Measurements from ENCODE around the gene TTC34.
"Not testable (repeated sequence)": the region's sequence is repeated elsewhere in the genome, so short reads cannot be mapped to it uniquely, and the experiment has no call there.

GRCh38 chr1:2768052-2768451 lies 33.4 kb downstream of the TTC34 start:
- TF ChIP-seq EZH2 (IDR thresholded peaks at IDR 0.05; ENCODE audit: borderline replicate concordance, low read length); CTCF (conservative IDR thresholded peaks at IDR 0.05 in 1 of 2, IDR thresholded peaks at IDR 0.05 in 1 of 2; ENCODE audit: extremely low read depth in 1 of 2, insufficient read depth in 1 of 2, low read depth in 1 of 2, low read length in 2 of 2): not testable (repeated sequence)

Measured in mammary epithelial cell (primary cell).